ENCODE measurements around the gene BLOC1S4.

- TF ChIP-seq, protein P1, sequence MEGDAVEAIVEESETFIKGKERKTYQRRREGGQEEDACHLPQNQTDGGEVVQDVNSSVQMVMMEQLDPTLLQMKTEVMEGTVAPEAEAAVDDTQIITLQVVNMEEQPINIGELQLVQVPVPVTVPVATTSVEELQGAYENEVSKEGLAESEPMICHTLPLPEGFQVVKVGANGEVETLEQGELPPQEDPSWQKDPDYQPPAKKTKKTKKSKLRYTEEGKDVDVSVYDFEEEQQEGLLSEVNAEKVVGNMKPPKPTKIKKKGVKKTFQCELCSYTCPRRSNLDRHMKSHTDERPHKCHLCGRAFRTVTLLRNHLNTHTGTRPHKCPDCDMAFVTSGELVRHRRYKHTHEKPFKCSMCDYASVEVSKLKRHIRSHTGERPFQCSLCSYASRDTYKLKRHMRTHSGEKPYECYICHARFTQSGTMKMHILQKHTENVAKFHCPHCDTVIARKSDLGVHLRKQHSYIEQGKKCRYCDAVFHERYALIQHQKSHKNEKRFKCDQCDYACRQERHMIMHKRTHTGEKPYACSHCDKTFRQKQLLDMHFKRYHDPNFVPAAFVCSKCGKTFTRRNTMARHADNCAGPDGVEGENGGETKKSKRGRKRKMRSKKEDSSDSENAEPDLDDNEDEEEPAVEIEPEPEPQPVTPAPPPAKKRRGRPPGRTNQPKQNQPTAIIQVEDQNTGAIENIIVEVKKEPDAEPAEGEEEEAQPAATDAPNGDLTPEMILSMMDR (IDR thresholded peaks at IDR 0.05) = no peak
- TF ChIP-seq POLR2A (IDR thresholded peaks at IDR 0.05) = no peak
Measured at GRCh38 chr4:6721121-6721520, 5.1 kb downstream of the BLOC1S4 start.

All from body of pancreas (tissue), 4 donors.